ENCODE measurements around the gene SNIP1. TPM values are rescaled to one million over a fixed set of nuclear protein-coding genes. Genes with fewer than 3 reads are reported as not detected.
A peak's percentile ranks its signal among the peaks of the same experiment; 100 is the strongest.

SNIP1 gene
- total and polyA plus RNA-seq, 10 of the 15 experiments (the other 5 are each of a cell fraction or from before 2014, with no cell fraction given): 2.7 to 22.4 (median 10.1) TPM

GRCh38 chr1:37517569-37517968, 36.5 kb downstream of the SNIP1 start (continued):
- TF ChIP-seq E2F4 (IDR thresholded peaks at IDR 0.05; ENCODE audit: low read depth, low read length) (no peak), CEBPZ (IDR thresholded peaks at IDR 0.05; ENCODE audit: low read depth, low read length) (no peak)

GRCh38 chr1:37515185-37516034, 38.7 kb downstream of the SNIP1 start:
- Histone ChIP-seq H3K9ac (ENCODE audit: control insufficient read depth, insufficient read depth, low read length) (peak overlapping the region; percentile 67), H3K4me2 (ENCODE audit: control insufficient read depth, insufficient read depth) (peak overlapping the region; percentile 62), H3K4me3 (peak overlapping the region; percentile 69), H3K4me1 (ENCODE audit: control insufficient read depth, insufficient read depth, low read length) (peaks cover 6% of the 10 kb centered on the region), H3K9me3 (replicated peaks; ENCODE audit: control insufficient read depth, insufficient read depth, low read length) (no peaks in the 10 kb centered on the region), H2AFZ (ENCODE audit: control insufficient read depth, low read depth, low read length) (peak overlapping the region; percentile 80), H3K79me2 (ENCODE audit: control insufficient read depth, insufficient read depth, low read length) (peaks cover 17% of the 10 kb centered on the region), H3K27ac (ENCODE audit: control insufficient read depth, insufficient read depth) (peak overlapping the region; percentile 39), H3K36me3 (ENCODE audit: control insufficient read depth in 2 of 2, insufficient read depth in 2 of 2, low read length in 1 of 2) (peaks cover 0 to 10% of the 10 kb centered on the region in 2 experiments; a peak in 1 of 4 replicates), H4K20me1 (ENCODE audit: control insufficient read depth, insufficient read depth) (no peaks in the 10 kb centered on the region), H3K27me3 (replicated peaks in 1 of 2; ENCODE audit: control insufficient read depth in 2 of 2, insufficient read depth in 2 of 2, low read length in 1 of 2) (no peaks in the 10 kb centered on the region)
- intact Hi-C loops (cut with micrococcal nuclease; ENCODE audit: unreplicated experiment): loop anchor here (2.0 kb wide), 1 partner anchor 37 kb away; no protein-coding TSS in a partner anchor
- 71% methylated on average over 18 of the region's 18 CpGs for WGBS (ENCODE audit: insufficient coverage, insufficient replicate concordance, low lambda C conversion rate, missing lambda C conversion rate)
- POLR2A ChIA-PET: interaction anchor here (0.6 to 2.7 kb wide), 7 partner anchors 9 to 357 kb away, joined by 3 to 28 read pairs (median 5); partner anchors contain the start of genes CDCA8, SNIP1 and ZC3H12A
- CTCF ChIA-PET: interaction anchor here (0.5 to 5.1 kb wide), 11 partner anchors 9 to 1088 kb away, joined by 3 to 26 read pairs (median 5); partner anchors contain the start of gene SNIP1
- RAD21 ChIA-PET (ENCODE audit: unreplicated experiment): interaction anchor here (1.2 to 2.1 kb wide), 7 partner anchors 10 to 81 kb away, joined by 4 to 13 read pairs (median 6); partner anchors contain the start of genes GNL2, SNIP1 and ZC3H12A
- BruUV-seq (replicated peaks): TSS peak; percentile 80
- no peak for ATAC-seq
- in situ Hi-C loops (cut with MboI): no loop called here
- no peak for DNase-seq (ENCODE audit: low read depth, low spot score)
- SMC1A ChIA-PET (ENCODE audit: uncharacterized antibody, unreplicated experiment): interaction anchor here (0.9 to 2.1 kb wide), 5 partner anchors 10 to 163 kb away, joined by 3 to 6 read pairs (median 3); no protein-coding TSS in a partner anchor
- no peak for FAIRE-seq
- TF ChIP-seq SMC3 (IDR thresholded peaks at IDR 0.05; ENCODE audit: borderline replicate concordance, low read length): no peak
- no peak for TF ChIP-seq NKRF (conservative IDR thresholded peaks at IDR 0.05)
- no peak for TF ChIP-seq USF1 (IDR thresholded peaks at IDR 0.05; ENCODE audit: borderline replicate concordance, extremely low read length, insufficient read depth, low read depth, low read length)
- peak; percentile 43 for TF ChIP-seq ZBTB40 (IDR thresholded peaks at IDR 0.05; ENCODE audit: borderline replicate concordance)
